KMS-11 (cell line): Measurements from ENCODE around the gene ZNF423.

Experiments
- H2AFZ ChIP-seq: fragments of 200-600 bp; sonication (generic); 2 replicates; pipeline ENCODE4 v1.6.1; 2016; ENCODE audit warnings: antibody characterized with exemption, mixed run types, low read depth
- H3K27ac ChIP-seq: fragments of 200-600 bp; sonication (generic); 2 replicates; pipeline ENCODE4 v1.6.1; 2016; ENCODE audit warnings: mild to moderate bottlenecking, mixed run types
- H3K27me3 ChIP-seq: fragments of 200-600 bp; sonication (generic); 2 replicates; pipeline ENCODE4 v1.6.1; 2017; ENCODE audit warnings: mild to moderate bottlenecking, low read depth, mixed run types, moderate library complexity; ENCODE audit not compliant: insufficient read depth
- H3K36me3 ChIP-seq: fragments of 200-600 bp; sonication (generic); 2 replicates; pipeline ENCODE4 v1.6.1; 2017; ENCODE audit warnings: mild to moderate bottlenecking, mixed run types; ENCODE audit not compliant: insufficient read depth
- H3K4me1 ChIP-seq: fragments of 200-600 bp; sonication (generic); 2 replicates; pipeline ENCODE4 v1.6.1; 2016; ENCODE audit warnings: mild to moderate bottlenecking, low read depth, mixed run types; ENCODE audit not compliant: poor library complexity, severe bottlenecking
- H3K4me2 ChIP-seq: fragments of 200-600 bp; sonication (generic); 2 replicates; pipeline ENCODE4 v1.7.0; 2016; ENCODE audit warnings: mild to moderate bottlenecking, mixed run types
- H3K4me3 ChIP-seq: fragments of 200-600 bp; sonication (generic); IDR thresholded peaks from 2 replicates; pipeline ENCODE4 v1.6.1; 2017; ENCODE audit warnings: low read depth, low read length, mixed read lengths; ENCODE audit not compliant: insufficient read depth
- H3K79me2 ChIP-seq: fragments of 200-600 bp; sonication (generic); 2 replicates; pipeline ENCODE4 v1.6.1; 2016; ENCODE audit warnings: low read depth, mixed run types; ENCODE audit not compliant: insufficient read depth
- H3K9ac ChIP-seq: fragments of 200-600 bp; sonication (generic); 2 replicates; pipeline ENCODE4 v1.6.1; 2016; ENCODE audit warnings: mild to moderate bottlenecking, mixed run types
- H4K20me1 ChIP-seq: fragments of 200-600 bp; sonication (generic); 2 replicates; pipeline ENCODE4 v1.6.1; 2016; ENCODE audit warnings: mild to moderate bottlenecking, mixed run types; ENCODE audit not compliant: insufficient read depth
- CTCF ChIP-seq: fragments of 200-600 bp; sonication (generic); conservative IDR thresholded peaks from 2 replicates; pipeline ENCODE4 v1.6.1; 2017; ENCODE audit warnings: low read depth, mild to moderate bottlenecking, antibody characterized with exemption, low read length, moderate library complexity, mixed read lengths

Gene ZNF423

GRCh38 chr16:49464877-49465504 is 390.9 kb downstream of the ZNF423 start:
- Histone ChIP-seq H3K27ac (peak overlapping the region; percentile 98), H3K4me3 (no peak overlapping the region), H3K4me2 (peak overlapping the region; percentile 95)

GRCh38 chr16:49464093-49464492 is 391.8 kb downstream of the ZNF423 start:
- Histone ChIP-seq H3K4me1 (peaks cover 45% of the 10 kb centered on the region), H3K79me2 (no peaks in the 10 kb centered on the region), H2AFZ (peak overlapping the region; percentile 9; the same call in 1 of the 2 replicates), H3K4me2 (peak overlapping the region; percentile 95), H3K36me3 (no peaks in the 10 kb centered on the region), H4K20me1 (no peaks in the 10 kb centered on the region), H3K9ac (peak overlapping the region; percentile 78), H3K4me3 (no peak overlapping the region), H3K27ac (peak overlapping the region; percentile 98), H3K27me3 (no peaks in the 10 kb centered on the region)
- TF ChIP-seq CTCF = no peak

More at GRCh38 chr16:49464877-49465504, 390.9 kb downstream of the ZNF423 start:
- H3K79me2 ChIP-seq = no peaks in the 10 kb centered on the region
- H3K9ac ChIP-seq = peak overlapping the region; percentile 78; the same call in 1 of the 2 replicates
- peak; percentile 43 for TF ChIP-seq CTCF
- H4K20me1 ChIP-seq = no peaks in the 10 kb centered on the region
- no peaks in the 10 kb centered on the region for H3K36me3 ChIP-seq
- H3K27me3 ChIP-seq = no peaks in the 10 kb centered on the region
- H3K4me1 ChIP-seq = peaks cover 45% of the 10 kb centered on the region
- H2AFZ ChIP-seq = peak overlapping the region; percentile 41; the same call in 1 of the 2 replicates

GRCh38 chr16:49463529-49463928 is 392.4 kb downstream of the ZNF423 start:
- Histone ChIP-seq H3K9ac (peak overlapping the region; percentile 78), H3K4me2 (peak overlapping the region; percentile 95), H3K79me2 (no peaks in the 10 kb centered on the region), H3K36me3 (no peaks in the 10 kb centered on the region), H4K20me1 (no peaks in the 10 kb centered on the region), H3K27ac (peak overlapping the region; percentile 98), H3K27me3 (no peaks in the 10 kb centered on the region), H2AFZ (peak overlapping the region; percentile 9; the same call in 1 of the 2 replicates), H3K4me1 (peaks cover 45% of the 10 kb centered on the region), H3K4me3 (no peak overlapping the region)
- no peak for TF ChIP-seq CTCF

- Histone ChIP-seq H2AFZ (peak overlapping the region; percentile 9), H3K27me3 (no peaks in the 10 kb centered on the region), H3K4me2 (peak overlapping the region; percentile 71), H4K20me1 (no peaks in the 10 kb centered on the region), H3K27ac (peak overlapping the region; percentile 98), H3K79me2 (no peaks in the 10 kb centered on the region), H3K9ac (peak overlapping the region; percentile 78), H3K36me3 (no peaks in the 10 kb centered on the region), H3K4me1 (peaks cover 45% of the 10 kb centered on the region), H3K4me3 (no peak overlapping the region)
- TF ChIP-seq CTCF = no peak; the same call in 1 of the 2 replicates
Observed at GRCh38 chr16:49462989-49463371, 392.9 kb downstream of the ZNF423 start.
